Measurements from ENCODE around the gene ITPK1.

DNA sequence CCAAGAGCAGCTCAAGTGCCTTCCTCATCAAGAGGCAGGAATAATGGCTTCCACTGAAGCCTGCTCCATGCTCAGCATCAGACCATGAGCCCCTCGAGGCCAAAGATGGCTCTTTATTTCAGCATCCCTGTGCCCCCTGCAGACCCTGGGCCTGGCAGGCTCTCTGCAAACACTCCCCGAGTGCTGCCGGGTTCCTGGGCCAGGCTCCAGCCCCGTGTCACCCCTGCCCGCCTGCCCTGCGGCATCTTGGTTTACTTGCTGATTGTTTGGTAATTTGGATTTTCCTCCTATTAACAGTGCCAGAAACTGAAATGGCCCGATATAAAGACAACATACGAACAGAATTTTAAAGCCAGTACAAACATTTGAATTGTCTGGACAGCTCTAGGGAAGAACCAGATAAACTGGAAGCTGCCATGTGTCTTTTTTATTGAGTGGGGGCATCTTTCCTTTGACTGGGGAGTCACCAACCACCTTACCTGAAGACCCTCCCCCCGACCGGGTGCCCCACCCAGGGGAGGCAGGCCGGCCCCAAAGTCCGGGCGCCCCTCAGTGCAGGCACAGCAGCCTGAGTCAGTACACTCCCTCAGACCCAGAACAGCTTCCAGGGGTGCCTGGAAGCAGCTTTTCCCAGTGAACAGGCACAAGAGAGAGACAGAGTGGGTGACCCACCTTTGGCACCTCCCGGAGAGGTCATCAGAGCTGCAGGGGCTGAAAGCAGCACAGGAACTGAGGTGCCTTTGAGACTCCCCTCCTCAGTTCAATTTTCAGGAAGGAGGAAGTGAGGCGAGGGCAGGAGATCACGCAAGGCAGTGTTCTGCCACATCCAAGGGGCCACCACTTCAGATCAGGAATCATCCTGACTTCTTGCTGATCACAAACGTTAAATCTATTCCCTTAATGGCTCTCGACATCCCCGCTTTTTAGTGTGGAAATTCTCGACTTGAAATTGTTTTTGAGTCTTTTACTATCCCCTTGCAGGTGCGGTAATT is 30.6 kb downstream of the ITPK1 start:
- no peak for TF ChIP-seq RAD21 (IDR thresholded peaks at IDR 0.05; ENCODE audit: low read depth)
- no peak for TF ChIP-seq EP300 (IDR thresholded peaks at IDR 0.05; ENCODE audit: borderline replicate concordance)
- TF ChIP-seq EGR1 (IDR thresholded peaks at IDR 0.05) = no peak
- no peak for TF ChIP-seq CEBPB (IDR thresholded peaks at IDR 0.05)
- TF ChIP-seq TCF12 (IDR thresholded peaks at IDR 0.05; ENCODE audit: low read depth) = no peak
- TF ChIP-seq, protein P1, sequence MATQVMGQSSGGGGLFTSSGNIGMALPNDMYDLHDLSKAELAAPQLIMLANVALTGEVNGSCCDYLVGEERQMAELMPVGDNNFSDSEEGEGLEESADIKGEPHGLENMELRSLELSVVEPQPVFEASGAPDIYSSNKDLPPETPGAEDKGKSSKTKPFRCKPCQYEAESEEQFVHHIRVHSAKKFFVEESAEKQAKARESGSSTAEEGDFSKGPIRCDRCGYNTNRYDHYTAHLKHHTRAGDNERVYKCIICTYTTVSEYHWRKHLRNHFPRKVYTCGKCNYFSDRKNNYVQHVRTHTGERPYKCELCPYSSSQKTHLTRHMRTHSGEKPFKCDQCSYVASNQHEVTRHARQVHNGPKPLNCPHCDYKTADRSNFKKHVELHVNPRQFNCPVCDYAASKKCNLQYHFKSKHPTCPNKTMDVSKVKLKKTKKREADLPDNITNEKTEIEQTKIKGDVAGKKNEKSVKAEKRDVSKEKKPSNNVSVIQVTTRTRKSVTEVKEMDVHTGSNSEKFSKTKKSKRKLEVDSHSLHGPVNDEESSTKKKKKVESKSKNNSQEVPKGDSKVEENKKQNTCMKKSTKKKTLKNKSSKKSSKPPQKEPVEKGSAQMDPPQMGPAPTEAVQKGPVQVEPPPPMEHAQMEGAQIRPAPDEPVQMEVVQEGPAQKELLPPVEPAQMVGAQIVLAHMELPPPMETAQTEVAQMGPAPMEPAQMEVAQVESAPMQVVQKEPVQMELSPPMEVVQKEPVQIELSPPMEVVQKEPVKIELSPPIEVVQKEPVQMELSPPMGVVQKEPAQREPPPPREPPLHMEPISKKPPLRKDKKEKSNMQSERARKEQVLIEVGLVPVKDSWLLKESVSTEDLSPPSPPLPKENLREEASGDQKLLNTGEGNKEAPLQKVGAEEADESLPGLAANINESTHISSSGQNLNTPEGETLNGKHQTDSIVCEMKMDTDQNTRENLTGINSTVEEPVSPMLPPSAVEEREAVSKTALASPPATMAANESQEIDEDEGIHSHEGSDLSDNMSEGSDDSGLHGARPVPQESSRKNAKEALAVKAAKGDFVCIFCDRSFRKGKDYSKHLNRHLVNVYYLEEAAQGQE (IDR thresholded peaks at IDR 0.05; ENCODE audit: low read depth) = no peak

Measured in Ishikawa (cell line).